Common myeloid progenitor, CD34-positive (primary cell): ENCODE results near the gene SLC2A9.

Source experiments
- CTCF ChIA-PET: fragments of 350-600 bp; sonication (Branson Sonifier 250); formaldehyde crosslinking; loops from one replicate; lab custom pipeline; 2021; ENCODE audit warnings: antibody characterized with exemption; lab: Charles Lee
- POLR2A ChIA-PET: fragments of 350-600 bp; sonication (Branson Sonifier 250); formaldehyde crosslinking; loops from one replicate; lab custom pipeline; 2021; ENCODE audit warnings: antibody characterized with exemption; lab: Charles Lee
- DNase-seq, 3 donors: peaks; one replicate each; pipeline versions ENCODE4 v3.0.0 to v3.0.0-alpha.2; 2013
- H3K27ac ChIP-seq, 2 experiments: 1 replicate in 1 of 2; 2 replicates in 1 of 2; pipeline ENCODE4 v1.7.0; 2013; ENCODE audit warnings: inconsistent platforms in 2 of 2, low read length in 2 of 2, mild to moderate bottlenecking in 2 of 2, low read depth in 1 of 2, moderate library complexity in 1 of 2; ENCODE audit not compliant: severe bottlenecking in 2 of 2, insufficient read depth in 1 of 2, poor library complexity in 1 of 2
- H3K27me3 ChIP-seq, 5 experiments: replicated peaks in 2 of 5; 1 replicate in 3 of 5; 2 replicates in 2 of 5; pipeline versions ENCODE4 v1.6.1 to v1.7.0; 2013; ENCODE audit warnings: low read length in 4 of 5, mild to moderate bottlenecking in 2 of 5, moderate library complexity in 2 of 5, inconsistent platforms in 1 of 5; ENCODE audit not compliant: insufficient read depth in 5 of 5, control insufficient read depth in 4 of 5
- H3K36me3 ChIP-seq, 4 experiments: 1 replicate in 2 of 4; 2 replicates in 2 of 4; pipeline versions ENCODE4 v1.6.1 to v1.7.0; 2013; ENCODE audit warnings: low read length in 3 of 4, control low read depth in 1 of 4, mild to moderate bottlenecking in 1 of 4; ENCODE audit not compliant: control insufficient read depth in 4 of 4, insufficient read depth in 4 of 4
- H3K4me1 ChIP-seq, 4 experiments: 1 replicate in 3 of 4; 2 replicates in 1 of 4; pipeline versions ENCODE4 v1.6.1 to v1.7.1; 2013; ENCODE audit warnings: low read length in 3 of 4, mild to moderate bottlenecking in 3 of 4, control low read depth in 1 of 4, inconsistent platforms in 1 of 4, moderate library complexity in 1 of 4; ENCODE audit not compliant: control insufficient read depth in 4 of 4, insufficient read depth in 4 of 4; ENCODE audit errors: control extremely low read depth in 1 of 4
- H3K4me3 ChIP-seq, 7 experiments: 1 replicate in 4 of 7; 2 replicates in 3 of 7; pipeline versions ENCODE4 v1.5.1 to v1.7.0; 2013; ENCODE audit warnings: mild to moderate bottlenecking in 7 of 7, low read length in 6 of 7, moderate library complexity in 6 of 7, inconsistent platforms in 2 of 7, low read depth in 2 of 7, control low read depth in 1 of 7; ENCODE audit not compliant: insufficient read depth in 4 of 7, control insufficient read depth in 1 of 7; ENCODE audit errors: extremely low read depth in 1 of 7
- H3K9me3 ChIP-seq, 5 experiments: 1 replicate in 4 of 5; 2 replicates in 1 of 5; pipeline versions ENCODE4 v1.6.1 to v1.7.1; 2013; ENCODE audit warnings: low read length in 4 of 5, mild to moderate bottlenecking in 2 of 5, inconsistent platforms in 1 of 5, low read depth in 1 of 5, moderate library complexity in 1 of 5; ENCODE audit not compliant: control insufficient read depth in 4 of 5, insufficient read depth in 2 of 5; ENCODE audit errors: control extremely low read depth in 1 of 5
- WGBS: methylation state at CpG from one replicate; pipeline ENCODE4 v1.1.5; 2013; ENCODE audit not compliant: insufficient coverage; 5-methylcytosine and 5-hydroxymethylcytosine counted together

The SLC2A9 gene

DNA sequence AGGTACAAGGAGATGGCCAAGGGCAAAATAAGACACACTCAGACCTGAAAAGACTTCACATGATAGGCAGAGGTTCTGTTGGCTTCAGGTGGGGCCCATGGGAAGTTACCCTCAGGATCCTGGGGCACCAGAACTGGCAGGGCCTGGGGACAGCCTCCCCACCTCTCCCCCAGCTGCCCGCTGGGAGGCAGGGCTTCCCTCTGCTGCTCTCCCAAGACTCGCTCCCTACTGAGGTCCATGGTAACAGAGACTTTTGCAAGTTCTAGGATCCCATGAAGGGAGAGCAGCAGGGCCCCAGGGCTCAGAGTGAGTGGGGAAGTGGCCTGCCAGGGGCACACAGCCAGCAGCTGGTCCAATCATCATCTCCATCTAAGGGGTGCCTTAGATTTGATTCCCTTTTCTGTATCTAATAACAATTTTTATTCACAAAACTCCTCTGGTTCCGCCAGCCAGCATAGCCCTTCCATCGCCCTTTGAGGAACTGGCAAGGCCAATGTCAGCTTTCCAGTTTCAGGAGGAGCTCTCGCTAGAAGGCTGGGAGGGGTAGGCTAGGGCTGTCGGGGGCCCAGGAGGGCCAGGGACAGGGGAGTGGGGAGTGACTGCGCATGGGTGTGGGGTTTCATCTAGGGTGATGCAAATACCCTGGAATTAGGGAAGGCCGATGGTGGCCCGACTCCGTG lies 78.2 kb downstream of the SLC2A9 start:
- Histone ChIP-seq H3K36me3 (no peaks in the 10 kb centered on the region), H3K4me3 (no peak overlapping the region), H3K4me1 (no peaks in the 10 kb centered on the region), H3K27ac (no peak overlapping the region), H3K9me3 (no peaks in the 10 kb centered on the region), H3K27me3 (no peaks in the 10 kb centered on the region)
- POLR2A ChIA-PET: no interaction called here
- 91% methylated on average over 6 of the region's 10 CpGs for WGBS
- CTCF ChIA-PET: no interaction called here
- DNase-seq: no peak

DNA sequence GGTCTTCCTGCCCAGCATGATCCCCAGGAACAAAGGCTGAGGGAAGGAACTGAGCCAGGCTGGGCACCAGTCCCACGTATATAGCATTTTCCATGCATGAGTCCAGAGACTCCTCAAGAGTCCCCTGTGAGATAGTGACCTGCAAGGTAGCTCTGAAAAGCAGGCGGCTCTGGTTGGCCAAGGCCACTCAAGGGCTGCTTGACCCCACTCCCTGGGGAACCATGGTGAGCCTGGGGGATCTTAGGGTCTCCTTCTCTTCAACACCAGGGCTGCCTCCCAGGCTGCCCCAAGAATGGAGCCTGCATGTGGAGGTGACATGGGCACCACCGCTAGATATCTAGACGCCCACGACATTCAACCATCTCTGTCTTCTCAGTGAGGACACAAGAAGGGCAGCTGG lies 79.2 kb downstream of the SLC2A9 start:
- H3K27ac ChIP-seq: no peak overlapping the region
- 98% methylated on average over 5 of the region's 5 CpGs for WGBS
- H3K4me1 ChIP-seq: no peaks in the 10 kb centered on the region
- no peak for DNase-seq
- H3K4me3 ChIP-seq: no peak overlapping the region
- no peaks in the 10 kb centered on the region for H3K36me3 ChIP-seq
- H3K27me3 ChIP-seq: no peaks in the 10 kb centered on the region
- POLR2A ChIA-PET: no interaction called here
- no peaks in the 10 kb centered on the region for H3K9me3 ChIP-seq
- CTCF ChIA-PET: no interaction called here

- WGBS: 100% methylated on average over 1 of the region's 5 CpGs
- Histone ChIP-seq H3K9me3 (no peaks in the 10 kb centered on the region), H3K4me3 (no peak overlapping the region), H3K27me3 (no peaks in the 10 kb centered on the region), H3K4me1 (peaks cover 0 to 4% (median under 1%) of the 10 kb centered on the region in 4 experiments), H3K27ac (no peak overlapping the region), H3K36me3 (no peaks in the 10 kb centered on the region)
- ChIA-PET CTCF (no interaction called here), POLR2A (no interaction called here)
- DNase-seq: no peak
Measured at GRCh38 chr4:9940041-9940440, 81.3 kb downstream of the SLC2A9 start.

DNA sequence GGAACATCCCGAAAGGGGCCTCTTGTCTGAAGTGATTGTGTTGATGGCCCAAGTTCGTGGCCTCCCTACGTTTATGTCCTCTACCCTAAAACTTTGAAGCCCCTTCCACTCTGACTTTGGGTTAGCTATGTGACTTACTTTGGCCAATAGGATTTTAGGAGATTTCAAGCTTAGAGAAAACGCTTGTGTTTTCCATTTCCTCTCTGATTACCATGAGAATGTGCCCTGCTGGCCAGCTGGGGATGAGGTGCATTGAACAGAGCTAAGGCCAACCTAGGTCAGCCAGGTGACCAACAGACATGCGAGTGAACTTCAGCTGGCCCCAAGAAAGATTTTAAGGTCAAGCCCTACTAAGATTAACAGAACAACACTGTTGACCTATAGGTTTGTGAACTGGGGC lies 82.4 kb downstream of the SLC2A9 start:
- Histone ChIP-seq H3K27ac (no peak overlapping the region), H3K9me3 (no peaks in the 10 kb centered on the region), H3K36me3 (no peaks in the 10 kb centered on the region), H3K27me3 (no peaks in the 10 kb centered on the region), H3K4me3 (no peak overlapping the region), H3K4me1 (peaks cover 0 to 4% (median under 1%) of the 10 kb centered on the region in 4 experiments)
- ChIA-PET POLR2A (no interaction called here), CTCF (no interaction called here)
- DNase-seq: no peak
- WGBS: 100% methylated on average over 4 of the region's 5 CpGs

DNA sequence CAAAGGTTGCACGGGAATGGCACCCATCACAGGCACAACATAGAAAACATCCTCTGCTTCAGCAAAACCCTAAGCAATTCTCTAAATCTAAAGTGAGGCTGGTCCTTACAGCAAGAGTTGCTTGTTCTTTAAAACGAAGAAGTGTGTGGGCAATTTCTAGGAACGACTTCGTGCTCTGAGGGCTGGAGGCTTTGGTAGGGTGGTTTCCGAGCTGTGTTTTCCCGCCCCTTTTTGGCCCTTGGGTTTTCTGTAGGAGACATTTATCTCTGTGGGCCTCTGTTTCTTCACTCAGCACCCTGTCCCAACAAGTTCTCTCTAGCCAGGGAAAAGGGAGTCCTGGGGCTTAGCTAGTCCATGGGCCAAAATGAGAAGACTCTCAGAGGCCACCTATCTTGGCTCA lies 84.2 kb downstream of the SLC2A9 start:
- CTCF ChIA-PET: no interaction called here

GRCh38 chr4:9936129-9936644 lies 85.1 kb downstream of the SLC2A9 start:
- ChIA-PET POLR2A (no interaction called here), CTCF (interaction anchor here (0.9 to 1.3 kb wide), 2 partner anchors 8 to 13 kb away, joined by 3 read pairs; no protein-coding TSS in a partner anchor)
- Histone ChIP-seq H3K9me3 (no peaks in the 10 kb centered on the region), H3K36me3 (no peaks in the 10 kb centered on the region), H3K27me3 (peaks cover 0 to 2% (median 0%) of the 10 kb centered on the region in 5 experiments), H3K4me3 (no peak overlapping the region), H3K27ac (no peak overlapping the region), H3K4me1 (peaks cover 0 to 4% (median under 1%) of the 10 kb centered on the region in 4 experiments)
- DNase-seq: peak; percentile 26 to 62 (median 39)
- WGBS: 56% methylated on average over 3 of the region's 5 CpGs

More for the DNA sequence above, 84.2 kb downstream of the SLC2A9 start:
- POLR2A ChIA-PET: no interaction called here
- H3K4me1 ChIP-seq: peaks cover 0 to 4% (median under 1%) of the 10 kb centered on the region in 4 experiments
- H3K9me3 ChIP-seq: no peaks in the 10 kb centered on the region
- H3K27ac ChIP-seq: no peak overlapping the region
- no peaks in the 10 kb centered on the region for H3K36me3 ChIP-seq
- no peak for DNase-seq
- H3K27me3 ChIP-seq: no peaks in the 10 kb centered on the region
- H3K4me3 ChIP-seq: no peak overlapping the region
- WGBS: 86% methylated on average over 3 of the region's 6 CpGs

DNA sequence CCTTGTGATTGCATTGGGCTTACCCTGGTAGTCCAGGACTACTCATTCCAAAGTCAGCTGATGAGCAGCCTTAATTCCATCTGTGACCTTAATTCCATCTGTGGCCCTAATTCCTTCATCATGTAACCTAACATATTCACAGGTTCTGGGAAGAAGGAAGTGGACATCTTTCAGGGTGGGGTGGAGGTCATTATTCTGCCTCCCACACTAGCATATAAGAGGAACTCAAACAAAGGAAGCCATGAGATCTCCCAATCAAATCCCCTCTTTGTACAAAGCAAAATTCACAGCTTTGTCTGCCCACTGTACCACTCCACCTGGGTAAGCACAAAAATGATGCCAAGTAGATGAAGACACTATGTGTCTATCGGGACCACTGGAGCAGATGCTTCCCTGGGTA lies 87.3 kb downstream of the SLC2A9 start:
- peaks cover 0 to 3% (median 0%) of the 10 kb centered on the region in 5 experiments for H3K27me3 ChIP-seq
- ChIA-PET CTCF (interaction anchor here (1.3 kb wide), 1 partner anchor 82 kb away, joined by 3 read pairs; no protein-coding TSS in a partner anchor), POLR2A (no interaction called here)
- H3K36me3 ChIP-seq: no peaks in the 10 kb centered on the region
- no peak overlapping the region for H3K4me3 ChIP-seq
- peaks cover 0 to 4% (median under 1%) of the 10 kb centered on the region in 4 experiments for H3K4me1 ChIP-seq
- DNase-seq: no peak
- H3K27ac ChIP-seq: no peak overlapping the region
- no peaks in the 10 kb centered on the region for H3K9me3 ChIP-seq
- 100% methylated on average over 1 of the region's 1 CpG for WGBS
